ENCODE measurements around the gene IGFN1.
"Not testable (repeated sequence)": the region's sequence is repeated elsewhere in the genome, so short reads cannot be mapped to it uniquely, and the experiment has no call there.

IGFN1 gene

DNA sequence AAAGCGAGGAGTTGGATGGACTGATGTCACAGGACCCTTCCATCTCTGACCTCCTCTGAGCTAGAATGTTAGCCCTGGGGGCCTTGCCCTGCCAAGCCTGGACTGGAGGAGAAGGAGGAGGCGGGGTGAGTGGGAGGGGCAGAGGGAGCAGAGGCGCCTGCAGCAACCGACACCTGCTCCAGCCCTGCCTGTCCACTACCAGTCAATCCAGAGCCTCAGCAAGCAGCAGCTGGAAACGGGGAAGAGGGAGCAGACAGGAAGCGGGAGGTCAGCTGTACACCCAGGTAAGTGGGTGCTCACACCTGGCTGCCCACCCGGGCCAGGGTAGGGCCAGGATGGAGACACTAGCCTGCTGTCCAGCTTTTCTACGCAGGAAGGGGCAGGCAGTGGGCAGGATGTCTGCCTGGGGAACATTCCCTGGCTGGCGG lies at the start of gene IGFN1:
IGFN1 (plus strand) TSS at position 201 of the 428 bp plus-strand sequence. CDS start 2,470 bp downstream, outside the sequence.
- DNase-seq (ENCODE audit: low read depth in 2 of 2), result no peak

DNA sequence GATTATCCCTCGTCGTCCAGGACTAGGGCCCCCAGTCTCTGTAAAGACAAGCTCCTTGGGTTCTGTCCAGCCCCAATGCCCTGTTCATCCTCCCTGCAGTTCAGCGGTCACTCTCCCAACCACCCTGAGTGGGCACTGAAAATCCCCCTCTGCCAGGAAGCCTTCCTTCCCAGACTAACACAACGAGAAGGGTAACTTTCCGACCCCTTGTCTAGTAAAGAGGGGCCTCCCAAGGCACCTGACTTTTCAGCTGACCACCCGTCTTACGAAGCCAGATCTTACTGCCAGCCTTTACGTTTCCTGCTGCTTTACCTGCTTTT lies 49.7 kb upstream of the IGFN1 start:
- no peak for DNase-seq (ENCODE audit: low read depth in 2 of 2)

DNA sequence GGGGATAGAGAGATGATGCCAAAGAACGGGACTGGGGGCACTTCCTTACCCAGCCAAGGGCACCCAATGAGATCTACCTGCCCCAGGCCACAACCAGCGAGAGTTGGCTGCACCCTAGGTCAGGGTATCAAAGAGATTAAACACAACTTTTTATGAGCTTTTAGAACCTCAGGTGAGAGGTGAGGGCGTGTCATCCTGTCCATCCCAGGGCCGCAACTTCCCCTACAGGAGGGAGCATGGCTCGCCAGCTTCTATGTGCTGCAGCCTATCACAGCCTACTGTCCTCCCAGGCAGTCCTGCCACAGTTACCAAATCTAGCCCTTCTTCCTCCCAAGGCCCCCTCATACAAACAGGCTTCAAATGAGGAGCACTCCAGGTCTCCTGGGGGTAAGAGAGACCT lies 49.2 kb upstream of the IGFN1 start:
- DNase-seq (ENCODE audit: low read depth in 2 of 2), result no peak

DNA sequence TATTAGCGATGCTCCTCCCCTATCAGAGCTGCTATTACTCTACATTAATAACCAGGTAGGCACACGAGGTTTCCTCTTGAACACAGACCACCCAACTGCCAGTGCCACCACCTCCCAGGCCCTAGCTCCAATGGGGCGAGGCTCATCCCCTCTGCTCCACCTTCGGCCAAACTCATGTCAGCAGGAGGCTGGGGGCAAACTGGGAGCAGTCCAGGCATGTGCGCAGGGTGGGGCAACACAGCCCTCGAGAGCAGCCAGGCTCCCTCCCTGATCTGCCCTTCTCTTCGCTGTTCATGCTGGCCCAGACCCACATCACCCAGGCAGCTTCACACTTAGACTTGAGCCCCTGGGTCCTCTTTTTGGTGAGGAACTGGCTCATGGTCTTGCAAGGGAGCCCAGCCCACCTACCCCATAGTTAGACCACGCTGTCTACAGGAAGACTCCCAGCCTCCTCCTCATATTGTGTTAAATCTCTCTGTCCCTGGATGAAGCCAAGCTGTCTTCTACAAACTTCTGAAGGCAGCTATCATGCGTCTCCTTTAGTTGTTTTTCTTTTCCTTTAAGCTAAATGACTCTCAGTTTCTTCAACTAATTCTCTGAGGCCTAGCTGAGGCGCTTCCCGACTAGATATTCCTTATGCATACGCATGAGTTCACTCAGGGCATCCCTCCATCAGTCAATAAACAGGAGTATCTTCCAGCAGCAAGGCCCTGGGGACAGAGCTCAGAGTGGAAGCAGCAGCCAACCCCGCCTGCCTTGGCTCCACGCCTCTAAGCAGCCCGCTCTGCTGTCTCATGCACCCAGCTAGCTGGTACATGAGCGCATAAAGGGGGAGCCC lies 48.4 kb upstream of the IGFN1 start:
- DNase-seq (ENCODE audit: low read depth in 2 of 2), result no peak

DNA sequence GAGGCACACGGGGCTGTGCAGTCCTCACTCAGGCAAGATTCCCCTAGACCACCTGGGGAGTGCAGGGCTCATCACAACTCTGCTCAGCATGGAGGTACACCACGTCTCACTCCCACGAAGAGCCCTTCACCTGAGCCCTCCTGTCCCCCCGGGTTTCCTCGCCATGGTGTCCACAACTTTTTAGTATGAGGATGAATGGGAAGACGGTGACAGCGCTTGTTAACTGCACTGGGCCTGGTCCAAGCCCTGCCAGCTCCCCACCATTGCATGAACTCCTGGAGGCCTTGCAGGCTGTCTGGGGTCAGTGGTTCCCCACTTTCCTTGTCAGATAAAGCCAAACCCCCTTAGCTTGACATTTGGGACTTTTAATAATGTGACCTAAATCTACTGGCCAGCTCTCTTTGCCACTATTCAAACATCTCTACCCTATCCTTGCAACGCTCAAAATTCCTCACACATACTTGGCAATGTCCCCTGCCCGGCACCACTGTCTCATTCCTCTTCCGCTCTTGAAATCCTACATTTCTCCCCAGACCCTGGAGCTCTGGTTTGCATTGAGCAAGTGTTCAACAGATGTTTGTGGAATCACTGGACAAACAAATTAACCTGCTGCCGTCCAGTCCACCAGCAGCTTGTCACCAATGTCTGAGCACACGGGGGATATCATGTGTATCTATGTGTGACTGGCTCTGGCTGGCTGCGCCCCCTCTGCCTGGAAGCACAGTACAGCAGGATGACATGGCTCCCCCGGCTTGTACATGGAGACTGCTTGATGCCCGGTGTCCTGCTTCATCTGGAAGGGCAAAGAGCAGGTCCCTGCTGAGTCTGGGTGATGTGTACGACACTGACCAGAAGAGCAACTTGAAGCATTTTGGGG lies 47.5 kb upstream of the IGFN1 start:
- no peak for DNase-seq (ENCODE audit: low read depth in 2 of 2)

DNA sequence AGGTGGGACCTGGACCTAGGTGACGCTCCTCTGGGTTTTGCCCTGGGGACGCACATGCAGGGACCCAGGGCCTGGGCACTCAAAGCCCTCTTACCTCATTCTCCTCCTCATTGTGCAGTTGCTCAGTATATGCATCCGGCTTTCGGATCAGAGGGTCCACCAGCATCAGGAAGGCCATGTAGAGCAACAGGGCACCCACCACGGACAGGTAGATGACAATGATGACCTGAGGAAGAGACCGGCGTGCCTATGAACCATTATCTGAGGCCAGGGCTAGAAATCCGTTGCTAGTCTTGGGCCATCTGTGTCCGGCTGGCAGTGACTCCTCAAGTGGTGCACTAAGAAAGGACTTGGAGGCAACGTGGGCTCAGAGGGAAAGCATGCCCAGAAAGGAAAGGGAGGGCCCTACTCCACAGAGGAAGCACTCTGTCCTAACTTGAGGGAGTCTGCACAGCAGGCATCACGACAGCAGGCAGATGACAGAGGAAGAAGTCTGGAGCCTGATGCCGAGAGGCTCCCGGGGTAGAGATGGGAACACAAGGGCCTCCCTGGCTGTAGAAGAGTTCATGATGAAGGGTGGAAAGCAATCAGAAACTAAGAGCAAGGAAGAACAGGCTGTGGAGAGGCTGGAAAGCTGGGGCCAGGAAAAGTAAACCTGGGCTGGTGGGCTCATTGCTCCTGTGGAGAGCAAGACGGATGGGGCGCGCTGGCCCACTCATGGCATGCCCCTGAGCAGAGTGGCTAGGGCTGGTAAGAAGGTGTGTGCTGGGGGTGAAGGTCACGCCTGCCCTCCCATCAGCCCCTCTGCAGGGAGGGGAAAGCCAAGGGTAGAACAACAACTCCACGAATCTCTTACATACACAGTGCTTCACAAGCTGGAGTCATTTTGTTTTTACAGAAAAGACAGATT lies 46.6 kb upstream of the IGFN1 start:
- DNase-seq (ENCODE audit: low read depth in 2 of 2), result no peak

DNA sequence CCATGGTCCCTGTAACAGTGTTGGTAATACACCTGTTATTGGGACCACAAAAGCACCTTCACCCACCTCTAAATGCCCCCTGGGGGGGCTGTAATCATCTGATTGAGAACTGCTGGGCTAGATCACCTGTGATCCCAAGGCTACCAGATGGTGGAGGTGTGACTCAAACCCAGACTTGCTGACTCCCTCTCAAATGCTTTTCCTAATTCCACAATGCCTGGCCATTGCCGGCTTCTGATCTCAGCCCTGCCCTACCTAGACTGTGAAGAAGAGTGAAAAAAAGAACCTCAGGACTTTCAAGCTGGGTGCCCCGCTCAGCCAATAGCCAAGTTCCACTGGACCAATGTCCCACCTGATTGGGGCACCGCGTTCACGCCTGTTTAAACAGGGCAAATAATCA lies 45.9 kb upstream of the IGFN1 start:
- no peak for DNase-seq (ENCODE audit: low read depth in 2 of 2)

DNA sequence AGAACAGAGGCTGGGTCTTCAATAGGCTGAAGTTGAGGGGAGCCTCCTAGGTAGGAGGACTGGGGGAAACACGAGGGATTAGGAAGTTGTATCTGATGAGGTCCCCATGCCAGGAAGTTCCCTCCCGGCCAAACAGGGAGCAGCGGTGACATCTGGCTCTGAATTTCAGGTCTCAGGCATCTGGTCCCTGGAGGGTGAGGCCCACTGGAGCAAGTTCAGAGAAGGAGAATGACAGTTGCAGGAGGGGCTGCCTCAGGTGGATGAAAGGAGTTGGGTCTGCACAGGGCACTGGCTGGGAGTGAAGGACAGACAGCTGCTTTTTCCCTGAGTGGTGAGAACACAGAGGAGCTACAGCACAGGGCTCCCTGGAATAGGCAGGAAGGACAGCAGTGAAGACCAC lies 45.5 kb upstream of the IGFN1 start:
- no peak for DNase-seq (ENCODE audit: low read depth in 2 of 2)

DNA sequence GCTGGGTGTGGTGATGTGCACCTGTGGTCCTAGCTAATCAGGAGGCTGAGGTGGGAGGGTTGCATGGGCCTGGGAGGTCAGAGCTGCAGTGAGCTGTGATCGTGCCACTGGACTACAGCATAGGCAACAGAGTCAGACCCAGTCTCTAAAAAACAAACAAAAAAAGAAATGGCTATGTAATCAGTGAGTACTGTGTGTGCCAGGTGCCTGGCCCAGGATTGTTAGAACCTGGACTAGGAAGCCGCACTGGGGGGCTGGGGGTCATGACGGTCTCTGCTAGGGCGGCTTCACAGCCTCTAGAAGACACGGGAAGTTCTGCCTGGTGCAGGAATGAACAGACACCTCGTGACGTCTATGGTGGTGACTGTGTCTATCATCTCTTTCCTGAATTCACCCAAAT lies 44.8 kb upstream of the IGFN1 start:
- no peak for DNase-seq (ENCODE audit: low read depth in 2 of 2)

DNA sequence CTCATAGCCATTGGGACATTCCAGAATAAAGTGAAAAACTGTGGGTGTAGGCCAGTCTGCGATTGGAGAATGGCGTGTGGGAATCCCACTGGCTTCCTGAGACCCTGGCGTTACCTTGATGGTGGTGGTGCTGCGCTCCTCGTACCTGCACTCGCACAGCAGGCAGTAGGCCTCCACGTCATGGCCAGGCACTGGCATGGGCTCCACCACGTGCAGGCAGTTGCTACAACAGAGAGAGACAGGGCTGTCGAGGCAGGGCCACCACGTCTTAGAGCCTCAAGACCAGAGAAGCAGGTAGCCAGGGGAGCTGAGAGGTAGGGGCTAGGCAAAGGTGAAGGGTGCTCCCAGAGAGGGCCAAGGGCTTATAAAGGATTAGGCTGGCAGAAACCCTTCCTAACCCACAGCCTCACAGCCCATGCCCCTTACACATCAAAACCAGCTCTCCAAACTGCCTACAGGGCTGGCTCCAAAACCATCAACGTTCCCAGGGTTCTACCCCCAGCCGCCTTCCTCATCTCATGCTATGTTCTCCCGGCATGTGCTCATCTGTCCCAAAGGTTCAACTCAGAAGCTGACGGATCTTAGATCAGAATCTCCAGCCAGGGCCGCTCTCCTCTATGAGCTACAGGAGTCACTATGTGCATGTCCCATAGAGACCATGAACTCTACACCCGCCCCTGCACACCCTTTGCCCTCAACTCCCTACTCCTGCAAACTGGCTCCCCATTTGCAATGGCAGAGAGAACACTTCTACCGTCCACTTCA lies 43.8 kb upstream of the IGFN1 start:
- no peak for DNase-seq (ENCODE audit: low read depth in 2 of 2)

DNA sequence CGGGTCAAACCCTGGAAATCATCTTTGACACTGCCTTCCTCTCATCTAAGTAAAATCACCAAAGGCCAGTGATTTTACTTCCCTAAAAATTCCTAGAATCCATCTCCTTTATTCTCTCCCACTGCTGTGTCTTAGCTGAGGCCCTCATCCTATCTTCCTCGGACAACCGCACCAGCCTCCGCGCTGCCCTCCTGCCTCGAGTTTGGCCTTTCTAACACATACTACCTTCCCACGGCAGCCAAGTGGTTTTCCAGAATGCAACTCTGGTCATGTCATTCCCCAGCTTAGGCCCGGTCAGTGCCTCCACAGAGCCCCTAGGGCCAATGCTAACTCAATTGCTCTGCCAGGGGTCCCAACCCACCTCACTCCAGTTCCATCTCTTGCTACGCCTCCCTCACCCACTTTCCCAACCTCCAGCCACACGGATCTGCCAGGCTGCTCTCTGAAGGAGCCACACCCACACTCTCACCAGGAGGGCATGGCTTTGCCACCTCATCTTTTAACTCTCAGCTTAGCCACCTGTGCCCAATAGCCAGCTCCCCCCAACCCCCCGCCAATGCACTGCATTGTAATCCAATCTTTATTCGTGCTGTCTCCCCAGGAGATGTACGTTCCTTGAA lies 43.1 kb upstream of the IGFN1 start:
- no peak for DNase-seq (ENCODE audit: low read depth in 2 of 2)

DNA sequence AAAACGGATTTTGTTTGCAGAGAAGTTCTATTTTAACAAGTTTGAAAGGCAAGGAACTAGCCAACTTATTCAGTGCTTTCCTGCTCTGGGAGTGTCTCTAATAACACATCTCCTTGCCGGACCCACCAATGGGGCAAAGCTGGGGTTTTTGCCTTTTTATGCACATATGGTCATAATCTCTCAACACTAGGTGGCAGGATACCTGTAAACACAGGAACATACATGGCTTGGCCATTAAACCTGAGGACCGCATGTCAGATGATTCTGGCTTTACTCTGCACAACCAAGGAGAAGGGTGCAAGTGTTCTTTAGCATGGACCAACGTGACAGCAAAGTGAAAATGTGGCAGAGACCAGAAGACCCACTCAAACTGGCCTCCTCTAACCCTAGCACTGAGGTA lies 41.2 kb upstream of the IGFN1 start:
- DNase-seq (ENCODE audit: low read depth in 2 of 2), result no peak

DNA sequence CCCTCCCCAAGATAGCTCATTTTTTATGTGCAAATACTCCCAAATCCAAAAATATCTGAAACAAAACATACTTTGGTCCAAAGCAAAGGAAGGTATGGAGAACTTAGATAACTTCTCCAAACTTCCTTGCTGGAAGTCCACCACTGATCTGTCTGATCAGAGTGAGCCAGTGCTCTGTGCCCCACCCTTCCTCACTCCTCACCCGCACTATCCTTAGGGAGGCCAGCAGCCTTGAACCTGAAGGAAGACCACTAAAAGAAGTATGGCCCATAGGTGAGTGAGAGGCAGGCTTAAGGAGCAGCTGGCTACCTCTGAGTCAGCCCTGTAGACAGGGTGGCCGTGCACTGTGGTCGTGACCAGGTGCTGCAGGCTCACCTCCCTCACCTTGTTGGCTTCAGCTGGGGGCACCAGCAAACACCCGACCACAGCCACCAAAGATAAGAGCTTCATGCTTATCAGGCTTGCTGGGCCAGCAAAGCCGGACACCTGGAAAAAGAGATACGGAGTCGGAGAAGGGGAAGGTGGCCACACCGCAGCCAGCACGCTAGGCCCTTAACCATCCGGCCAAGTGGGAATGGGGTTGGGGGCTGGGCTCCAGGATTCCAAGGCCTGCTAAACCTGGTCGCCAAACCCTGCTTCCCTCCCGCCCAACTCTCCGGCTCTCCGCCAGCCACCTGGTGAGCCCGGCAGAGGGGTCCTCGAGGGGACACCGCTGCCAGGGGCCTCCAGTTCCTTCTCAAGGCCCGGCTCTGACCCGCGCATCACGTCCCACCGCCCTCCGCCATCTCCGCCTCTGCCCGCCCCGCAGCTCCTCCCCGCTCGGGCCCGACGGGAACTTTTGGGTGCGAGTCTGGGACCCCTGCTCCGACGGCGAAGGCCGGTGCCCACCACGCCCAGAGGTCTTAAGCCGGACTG lies 36.9 kb upstream of the IGFN1 start:
- DNase-seq (ENCODE audit: low read depth in 2 of 2), result no peak

DNA sequence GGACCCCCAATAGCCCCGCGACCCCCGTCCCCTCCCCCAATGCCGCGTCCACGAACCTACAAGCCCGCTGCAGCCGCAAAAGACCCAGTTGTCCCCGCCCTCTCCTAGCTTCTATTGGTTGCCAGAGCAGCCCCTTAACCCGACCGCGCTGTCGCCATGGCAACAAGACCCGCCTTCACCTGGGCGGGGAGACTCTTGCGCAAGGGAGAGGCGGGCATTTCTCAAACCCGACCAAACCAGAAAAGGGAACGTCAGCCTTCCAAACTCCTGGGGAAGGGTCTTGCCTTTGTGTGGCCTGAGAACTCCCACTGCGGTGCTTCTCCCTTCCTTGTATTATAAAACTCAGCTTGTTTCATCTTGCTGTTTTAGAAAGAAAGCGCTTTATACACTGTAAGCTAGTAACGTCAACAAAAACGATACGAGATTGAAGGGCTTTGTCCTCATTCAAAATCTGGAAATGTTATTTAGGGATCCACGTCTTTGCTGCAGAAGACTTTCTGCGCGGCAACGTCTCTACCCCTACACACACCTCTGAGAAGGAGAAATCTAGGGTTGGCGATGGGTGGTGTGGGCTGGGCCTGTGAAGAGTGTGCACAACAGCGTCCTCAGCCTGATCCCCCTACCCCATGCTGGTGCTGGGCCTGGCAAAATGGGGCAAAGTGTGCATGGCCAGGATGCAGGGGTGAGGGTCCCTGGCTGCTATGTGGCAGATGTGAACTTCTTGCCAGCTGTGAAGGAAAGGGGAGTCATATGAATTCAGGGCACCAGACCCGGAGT lies 36.0 kb upstream of the IGFN1 start, which contains the start of gene TMEM9:
TMEM9 (minus strand) TSS at position 86 of the 777 bp plus-strand sequence. CDS start 551 bp downstream, outside the sequence.
- DNase-seq (ENCODE audit: low read depth in 2 of 2), result peak; percentile 93 to 97

DNA sequence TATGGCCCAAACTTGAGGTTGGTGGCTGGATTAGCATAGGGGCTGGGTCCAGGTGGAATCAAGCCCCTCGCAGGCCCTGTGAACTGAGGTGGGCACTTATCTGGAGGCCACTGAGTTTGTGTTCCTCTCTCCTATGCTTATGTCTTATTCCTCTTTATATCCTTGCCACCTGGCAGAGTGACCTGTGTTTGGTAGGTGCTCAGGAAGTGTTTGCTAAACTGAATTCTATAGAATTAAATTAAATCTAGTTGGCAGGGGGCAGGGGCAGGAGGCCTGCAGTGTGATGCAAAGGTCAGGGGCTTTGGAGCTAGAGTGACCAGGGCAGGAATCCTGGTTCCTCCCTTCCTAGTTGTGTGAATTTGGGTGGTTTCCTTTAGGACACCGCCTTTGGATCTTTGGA lies 35.3 kb upstream of the IGFN1 start:
- DNase-seq (ENCODE audit: low read depth in 2 of 2), result no peak

DNA sequence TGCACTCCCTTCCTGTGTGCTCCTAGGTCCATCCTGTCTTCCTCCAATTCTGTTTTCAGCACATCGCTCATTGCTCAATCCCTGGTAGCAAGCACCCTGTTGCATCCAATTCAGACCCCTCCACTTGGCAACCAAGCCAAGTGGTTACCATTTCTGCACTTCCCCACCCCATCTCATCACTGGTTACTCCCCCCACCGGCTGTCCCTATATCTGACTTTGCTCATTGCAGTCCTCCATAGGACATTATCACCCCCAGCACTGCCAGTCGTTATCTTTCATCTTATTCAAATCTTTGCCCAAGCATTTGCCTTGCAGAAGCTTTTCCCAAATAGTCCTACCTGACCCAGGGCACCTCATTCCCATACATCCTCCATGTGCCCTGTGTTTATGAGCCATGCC lies 34.3 kb upstream of the IGFN1 start:
- no peak for DNase-seq (ENCODE audit: low read depth in 2 of 2)

DNA sequence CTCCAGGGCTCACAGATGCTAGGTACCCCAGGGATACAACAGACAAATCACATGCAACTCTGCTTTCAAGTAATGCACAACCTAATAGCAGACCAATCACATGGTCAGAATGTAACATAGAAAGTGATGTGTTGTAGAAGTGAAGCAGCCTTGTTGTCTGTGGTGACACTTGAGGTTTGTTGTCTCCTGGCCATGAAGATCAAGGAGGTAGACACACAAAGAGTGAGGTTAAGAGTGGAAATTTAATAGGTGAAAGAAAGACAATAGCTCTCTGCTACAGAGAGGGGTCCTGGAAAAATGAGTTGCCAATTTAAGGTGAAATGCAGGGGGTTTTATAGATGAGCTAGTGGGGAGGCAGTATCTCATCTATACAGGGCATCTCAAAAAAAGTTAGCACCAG lies 33.8 kb upstream of the IGFN1 start:
- no peak for DNase-seq (ENCODE audit: low read depth in 2 of 2)

DNA sequence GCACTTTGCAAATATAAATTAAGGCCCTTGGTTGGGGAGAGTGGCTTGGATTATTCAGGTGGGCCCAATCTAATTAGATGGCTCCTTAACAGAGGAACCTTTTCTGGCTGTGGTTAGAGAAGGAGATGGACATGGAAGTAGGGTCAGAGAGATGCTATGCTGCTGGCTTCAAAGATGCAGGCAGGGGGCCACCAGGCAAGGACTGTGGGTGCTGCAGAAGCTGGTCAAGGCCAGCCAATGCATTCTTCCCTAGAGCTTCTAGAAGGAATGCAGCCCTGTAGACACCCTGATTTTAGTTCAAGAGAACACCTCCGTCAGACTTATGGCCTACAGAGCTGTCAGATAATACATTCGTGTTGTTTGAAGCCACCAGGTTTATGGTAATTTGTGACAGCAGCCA lies 32.7 kb upstream of the IGFN1 start:
- DNase-seq (ENCODE audit: low read depth in 2 of 2), result no peak

DNA sequence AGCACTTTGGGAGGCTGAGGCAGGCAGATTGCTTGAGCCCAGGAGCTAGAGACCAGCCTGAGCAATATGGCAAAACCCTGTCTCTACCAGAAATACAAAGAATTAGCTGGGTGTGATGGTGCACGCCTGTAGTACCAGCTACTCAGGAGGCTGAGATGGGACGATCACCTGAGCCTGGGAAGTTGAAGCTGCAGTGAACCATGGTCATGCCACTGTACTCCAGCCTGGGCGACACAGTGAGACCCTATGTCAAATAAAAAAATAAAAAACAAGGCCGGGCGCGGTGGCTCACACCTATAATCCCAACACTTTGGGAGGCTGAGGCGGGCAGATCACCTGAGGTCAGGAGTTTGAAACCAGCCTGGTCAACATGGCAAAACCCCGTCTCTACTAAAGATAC lies 27.6 kb upstream of the IGFN1 start:
- DNase-seq (ENCODE audit: low read depth in 2 of 2), result not testable (repeated sequence)
